ENCODE data around the gene CEACAM8. TPM values are rescaled to one million over a fixed set of nuclear protein-coding genes. Genes with fewer than 3 reads are reported as not detected.

The CEACAM8 gene
- polyA plus RNA-seq, 3 donors, result not detected

DNA sequence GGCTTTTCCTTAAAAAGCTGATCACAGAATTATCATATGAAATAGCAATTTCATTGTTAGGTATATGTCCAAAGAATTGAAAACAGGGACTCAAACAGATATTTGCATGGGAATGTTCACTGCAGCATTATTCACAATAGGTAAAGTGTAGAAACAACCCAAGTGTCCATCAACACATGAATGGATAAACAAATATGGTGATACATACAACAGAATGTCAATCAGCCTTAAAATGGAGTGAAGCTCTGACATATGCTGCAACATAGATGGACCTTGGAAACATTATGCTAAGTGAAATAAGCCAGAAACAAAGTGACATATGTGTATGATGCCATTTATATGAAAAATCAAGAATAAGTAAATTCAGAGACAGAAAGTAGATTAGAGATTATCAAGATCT lies 60.3 kb downstream of the CEACAM8 start:
- Mint-ChIP-seq H3K9me3 (no peaks in the 10 kb centered on the region), H3K27me3 (ENCODE audit: low read depth in 3 of 3) (peaks cover 4 to 5% (median 4%) of the 10 kb centered on the region in 3 donors), H3K36me3 (no peaks in the 10 kb centered on the region), H3K27ac (no peak overlapping the region), H3K4me1 (peaks cover 6% of the 10 kb centered on the region), H3K4me3 (no peak overlapping the region)
- H3K79me2 ChIP-seq (ENCODE audit: insufficient read depth, low read length), result no peaks in the 10 kb centered on the region
- H3K27me3 ChIP-seq (ENCODE audit: control insufficient read depth in 2 of 2, insufficient read depth in 2 of 2, low read length in 2 of 2), result no peaks in the 10 kb centered on the region
- DNase-seq, result no peak
- H3K4me3 ChIP-seq (replicated peaks in 1 of 3; ENCODE audit: low read depth in 2 of 3, low read length in 3 of 3), result no peak overlapping the region
- no peak overlapping the region for H3K9ac ChIP-seq (ENCODE audit: insufficient read depth, low read length, poor library complexity, severe bottlenecking)
- TF ChIP-seq, protein P1, sequence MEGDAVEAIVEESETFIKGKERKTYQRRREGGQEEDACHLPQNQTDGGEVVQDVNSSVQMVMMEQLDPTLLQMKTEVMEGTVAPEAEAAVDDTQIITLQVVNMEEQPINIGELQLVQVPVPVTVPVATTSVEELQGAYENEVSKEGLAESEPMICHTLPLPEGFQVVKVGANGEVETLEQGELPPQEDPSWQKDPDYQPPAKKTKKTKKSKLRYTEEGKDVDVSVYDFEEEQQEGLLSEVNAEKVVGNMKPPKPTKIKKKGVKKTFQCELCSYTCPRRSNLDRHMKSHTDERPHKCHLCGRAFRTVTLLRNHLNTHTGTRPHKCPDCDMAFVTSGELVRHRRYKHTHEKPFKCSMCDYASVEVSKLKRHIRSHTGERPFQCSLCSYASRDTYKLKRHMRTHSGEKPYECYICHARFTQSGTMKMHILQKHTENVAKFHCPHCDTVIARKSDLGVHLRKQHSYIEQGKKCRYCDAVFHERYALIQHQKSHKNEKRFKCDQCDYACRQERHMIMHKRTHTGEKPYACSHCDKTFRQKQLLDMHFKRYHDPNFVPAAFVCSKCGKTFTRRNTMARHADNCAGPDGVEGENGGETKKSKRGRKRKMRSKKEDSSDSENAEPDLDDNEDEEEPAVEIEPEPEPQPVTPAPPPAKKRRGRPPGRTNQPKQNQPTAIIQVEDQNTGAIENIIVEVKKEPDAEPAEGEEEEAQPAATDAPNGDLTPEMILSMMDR (IDR thresholded peaks at IDR 0.05), result no peak
- H3K36me3 ChIP-seq (replicated peaks in 1 of 2; ENCODE audit: control insufficient read depth in 1 of 2, insufficient read depth in 2 of 2, low read length in 2 of 2), result no peaks in the 10 kb centered on the region
- H3K27ac ChIP-seq (ENCODE audit: low read depth in 1 of 2, low read length in 2 of 2), result no peak overlapping the region
- H3K4me1 ChIP-seq (ENCODE audit: control insufficient read depth in 1 of 2, insufficient read depth in 2 of 2, low read length in 2 of 2), result peaks cover 0 to 3% of the 10 kb centered on the region in 2 donors
- no peak overlapping the region for H2AFZ ChIP-seq (ENCODE audit: insufficient read depth, low read depth, low read length, poor library complexity, severe bottlenecking)
- H3K9me3 ChIP-seq (replicated peaks in 1 of 2; ENCODE audit: control insufficient read depth in 1 of 2, insufficient read depth in 1 of 2, low read length in 2 of 2), result no peaks in the 10 kb centered on the region
- H4K20me1 ChIP-seq (ENCODE audit: insufficient read depth, low read length), result no peaks in the 10 kb centered on the region
- H3K4me2 ChIP-seq (replicated peaks; ENCODE audit: extremely low read depth, low read length, poor library complexity, severe bottlenecking), result no peak overlapping the region
- intact Hi-C loops (cut with micrococcal nuclease), result no loop called here

DNA sequence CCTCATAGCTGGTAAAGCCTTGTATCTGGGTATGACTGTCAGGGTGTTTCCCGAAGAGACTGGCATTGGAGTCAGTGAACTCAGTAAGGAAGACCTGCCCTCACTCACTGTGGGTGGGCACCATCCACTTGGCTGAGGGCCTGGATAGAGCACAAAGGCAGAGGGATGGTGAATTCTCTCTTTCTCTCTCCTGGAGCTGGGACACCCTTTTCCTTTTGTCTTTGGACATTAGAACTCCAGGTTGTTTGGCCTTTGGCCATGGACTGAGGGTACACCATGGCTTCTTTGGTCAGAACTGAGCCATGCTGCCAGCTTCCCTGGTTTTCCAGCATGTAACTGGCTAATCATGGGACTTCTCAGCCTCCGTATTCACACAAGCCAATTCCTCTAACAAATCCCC lies 61.8 kb downstream of the CEACAM8 start:
- no CpG with 5 or more reads among the region's 2 CpGs for WGBS (ENCODE audit: insufficient coverage)
- Histone ChIP-seq H3K9me3 (replicated peaks in 1 of 2; ENCODE audit: control insufficient read depth in 1 of 2, insufficient read depth in 1 of 2, low read length in 2 of 2) (no peaks in the 10 kb centered on the region), H3K4me2 (replicated peaks; ENCODE audit: extremely low read depth, low read length, poor library complexity, severe bottlenecking) (no peak overlapping the region), H3K27ac (ENCODE audit: low read depth in 1 of 2, low read length in 2 of 2) (no peak overlapping the region), H3K9ac (ENCODE audit: insufficient read depth, low read length, poor library complexity, severe bottlenecking) (no peak overlapping the region), H3K27me3 (ENCODE audit: control insufficient read depth in 2 of 2, insufficient read depth in 2 of 2, low read length in 2 of 2) (no peaks in the 10 kb centered on the region), H3K4me1 (ENCODE audit: control insufficient read depth in 1 of 2, insufficient read depth in 2 of 2, low read length in 2 of 2) (peaks cover 13 to 14% of the 10 kb centered on the region in 2 donors), H3K4me3 (replicated peaks in 1 of 3; ENCODE audit: low read depth in 2 of 3, low read length in 3 of 3) (no peak overlapping the region), H2AFZ (ENCODE audit: insufficient read depth, low read depth, low read length, poor library complexity, severe bottlenecking) (no peak overlapping the region), H3K79me2 (ENCODE audit: insufficient read depth, low read length) (no peaks in the 10 kb centered on the region), H4K20me1 (ENCODE audit: insufficient read depth, low read length) (no peaks in the 10 kb centered on the region), H3K36me3 (replicated peaks in 1 of 2; ENCODE audit: control insufficient read depth in 1 of 2, insufficient read depth in 2 of 2, low read length in 2 of 2) (no peaks in the 10 kb centered on the region)
- Mint-ChIP-seq H3K4me1 (peaks cover 13% of the 10 kb centered on the region), H3K4me3 (no peak overlapping the region), H3K36me3 (no peaks in the 10 kb centered on the region), H3K27me3 (ENCODE audit: low read depth in 3 of 3) (peaks cover 3 to 8% (median 7%) of the 10 kb centered on the region in 3 donors), H3K9me3 (no peaks in the 10 kb centered on the region), H3K27ac (no peak overlapping the region)
- TF ChIP-seq, protein P1 (IDR thresholded peaks at IDR 0.05), result no peak
- DNase-seq, result no peak
- intact Hi-C loops (cut with micrococcal nuclease), result no loop called here

Data from CD14-positive monocyte (primary cell).